NCI-H69 (cell line): ENCODE measurements around the gene SLC6A9.

Source experiments
- DNase-seq: peaks from one replicate; lab custom pipeline; 2025; lab: John Stamatoyannopoulos, UW

The SLC6A9 gene

DNA sequence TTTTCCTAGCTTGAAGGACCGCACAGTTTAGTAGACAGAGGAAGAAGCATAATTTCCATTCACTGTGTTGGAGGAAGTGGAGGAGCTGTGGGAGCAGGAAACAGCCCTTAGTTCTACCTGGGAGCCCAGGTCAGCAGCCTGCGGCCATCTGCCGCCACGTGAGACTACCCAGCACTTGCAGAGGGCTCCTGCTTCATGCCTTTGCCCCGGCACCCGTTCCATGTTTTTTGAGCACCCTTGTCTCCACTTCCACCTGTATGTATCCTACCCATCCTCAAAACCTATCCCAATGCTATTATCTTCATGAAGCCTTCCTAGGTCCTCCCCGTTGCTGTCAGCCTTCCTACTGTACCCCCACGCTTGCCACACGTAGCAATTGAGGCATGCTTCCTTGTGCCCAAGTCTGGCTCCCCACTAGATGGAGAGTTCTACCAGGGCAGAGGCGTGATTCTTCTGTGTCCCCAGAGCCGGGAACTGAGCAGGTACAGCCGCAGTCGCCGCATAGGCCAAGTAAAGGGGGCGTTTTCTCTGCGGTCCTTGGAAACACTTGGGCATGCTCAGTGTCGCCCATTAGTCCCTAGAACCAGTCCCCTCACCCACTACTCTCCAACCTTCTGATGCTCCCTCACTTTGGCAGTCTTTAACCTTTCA lies 1.9 kb downstream of the SLC6A9 start:
- DNase-seq = peak; percentile 69

DNA sequence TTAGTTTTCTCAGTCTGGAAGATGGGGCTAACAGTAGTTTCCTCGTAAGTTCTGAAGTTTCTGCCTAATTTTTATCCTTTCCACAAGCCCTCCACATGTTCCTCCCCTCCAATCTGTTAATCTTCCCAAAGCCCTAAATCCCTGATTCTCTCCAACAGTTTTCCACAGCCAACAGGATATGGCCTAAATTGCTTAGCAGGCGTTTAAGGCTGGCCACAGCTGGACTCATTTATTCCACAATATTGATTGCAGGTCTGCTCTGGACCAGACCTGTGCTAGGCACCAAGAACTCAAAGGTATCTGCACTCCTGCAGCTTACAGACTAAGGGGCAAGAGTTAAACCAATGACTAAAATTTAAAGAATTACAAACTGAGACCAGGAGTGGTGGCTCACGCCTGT lies 3.9 kb downstream of the SLC6A9 start:
- no peak for DNase-seq

DNA sequence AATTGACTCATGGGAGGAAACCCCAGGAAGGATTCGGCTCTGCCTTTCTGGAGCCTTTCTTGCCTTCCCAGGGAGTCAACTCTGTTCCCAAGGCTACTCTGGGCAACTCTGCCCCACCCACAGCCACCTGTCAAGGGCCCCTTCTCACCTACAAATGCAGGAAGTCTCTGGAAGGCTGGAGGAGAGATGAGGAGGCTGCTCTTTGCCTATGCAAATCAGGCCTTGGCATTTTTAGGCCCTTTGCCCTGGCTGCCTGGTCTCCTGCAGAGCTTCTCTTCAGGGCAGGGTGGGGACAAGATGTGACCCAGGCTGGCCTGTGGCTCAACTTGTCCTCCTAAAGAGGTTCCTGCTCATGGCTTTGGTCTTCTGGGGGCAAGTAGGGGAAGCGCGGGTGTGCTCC lies 5.4 kb downstream of the SLC6A9 start:
- DNase-seq = peak; percentile 62

DNA sequence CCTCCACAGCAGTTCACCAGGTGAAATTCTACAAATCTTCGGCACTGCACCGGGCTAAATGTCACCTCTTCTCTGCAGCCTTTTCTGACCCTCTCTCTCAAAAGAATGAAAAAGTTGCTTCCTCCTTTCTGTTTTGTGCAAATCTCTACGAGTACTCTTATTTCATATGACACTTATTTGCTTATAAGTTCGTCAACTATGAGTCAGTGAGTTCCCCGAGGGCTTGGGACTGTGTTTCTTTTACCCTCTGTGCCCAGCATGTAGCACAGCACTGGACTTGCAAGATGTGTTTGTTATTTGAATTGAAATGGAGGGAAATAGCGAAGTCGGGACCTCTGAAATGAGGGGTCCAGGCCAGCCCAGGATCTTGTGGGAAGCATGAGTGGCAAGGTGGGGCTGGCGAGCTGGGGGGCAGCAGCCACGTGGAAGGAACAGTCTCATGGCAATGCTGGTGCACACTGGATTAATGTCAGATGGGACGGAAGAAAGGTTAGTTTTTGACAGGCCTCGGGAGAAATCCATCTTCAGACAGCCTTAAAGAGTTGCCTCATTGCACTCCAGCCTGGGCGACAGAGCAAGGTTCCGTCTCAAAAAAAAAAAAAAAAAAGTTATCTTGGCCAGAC lies 6.2 kb downstream of the SLC6A9 start:
- no peak for DNase-seq

DNA sequence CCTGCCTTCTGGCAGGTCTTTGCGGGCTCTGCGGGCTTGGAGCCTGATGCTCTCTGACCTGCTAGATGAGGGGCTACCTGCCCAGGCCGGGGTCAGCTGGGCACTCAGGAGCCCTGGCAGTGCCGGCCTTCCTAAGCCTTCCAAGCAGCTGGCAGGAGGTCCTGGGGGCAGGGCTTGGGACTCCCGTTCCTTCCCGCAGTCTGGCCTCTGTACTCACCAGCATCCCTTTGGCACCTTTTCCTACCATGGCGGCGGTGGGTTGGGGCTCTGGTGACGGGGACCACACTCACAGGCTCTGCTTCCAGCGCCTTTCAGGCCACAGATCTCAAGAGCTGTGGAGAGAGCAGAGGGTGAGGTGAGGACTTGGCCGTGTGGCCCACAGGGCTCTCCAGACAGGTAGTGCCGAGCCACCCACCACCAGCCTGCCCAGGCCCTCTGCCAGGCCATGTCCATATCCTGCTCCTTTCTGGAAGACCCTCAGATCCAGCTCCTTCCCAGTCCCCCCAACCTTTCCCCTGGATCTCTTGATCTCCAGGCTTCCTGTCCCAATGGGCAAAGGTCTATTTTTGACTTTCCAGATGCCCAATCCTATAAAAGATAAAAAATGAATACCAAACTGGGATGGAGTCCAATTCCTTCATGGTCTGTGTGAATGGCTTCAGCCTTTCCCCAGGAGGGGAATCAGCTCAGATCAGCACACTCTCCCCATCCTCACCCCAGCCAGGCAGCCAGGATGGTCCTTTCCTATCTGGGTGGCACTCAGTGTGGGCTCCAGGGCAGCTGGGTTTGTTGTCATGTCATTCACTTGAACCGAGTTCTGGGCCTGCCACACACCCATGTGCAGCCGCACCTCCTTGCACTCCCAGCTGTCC lies 7.0 kb downstream of the SLC6A9 start:
- DNase-seq = no peak

DNA sequence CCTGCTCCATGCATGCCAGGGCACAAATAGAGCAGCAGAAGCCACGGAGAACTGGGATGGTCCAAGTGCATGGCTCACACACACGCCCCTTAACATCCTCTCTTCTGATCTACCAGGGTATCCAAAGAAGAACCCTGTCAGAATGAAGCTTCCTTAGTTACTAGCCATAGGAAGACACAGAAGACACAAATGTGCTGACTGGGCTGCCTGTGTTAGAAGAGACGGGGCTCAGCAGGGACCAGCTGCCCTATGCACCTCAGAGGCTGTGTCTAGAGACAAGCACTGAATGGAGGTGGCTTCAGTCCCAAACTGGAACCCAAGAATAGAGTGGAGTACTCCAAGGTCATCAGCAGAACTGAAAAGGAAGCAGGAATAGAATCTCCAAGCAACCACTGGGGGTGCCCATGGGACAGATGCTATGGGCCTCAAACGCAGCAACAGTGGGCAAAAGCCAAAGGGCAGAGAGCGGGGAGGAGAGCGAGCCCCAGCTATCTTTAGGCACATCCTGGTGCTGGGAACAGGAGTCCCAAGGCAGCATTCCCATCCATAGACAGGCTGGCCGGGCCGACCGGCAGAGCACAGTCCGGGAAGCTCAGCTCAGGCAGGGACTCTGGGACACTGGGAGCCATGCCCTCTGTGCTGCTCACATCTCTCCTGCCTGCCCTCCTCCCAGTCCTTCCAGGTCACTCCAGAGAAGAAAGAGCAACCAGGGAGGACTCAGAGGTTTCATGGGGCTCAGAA lies 9.5 kb downstream of the SLC6A9 start:
- no peak for DNase-seq

DNA sequence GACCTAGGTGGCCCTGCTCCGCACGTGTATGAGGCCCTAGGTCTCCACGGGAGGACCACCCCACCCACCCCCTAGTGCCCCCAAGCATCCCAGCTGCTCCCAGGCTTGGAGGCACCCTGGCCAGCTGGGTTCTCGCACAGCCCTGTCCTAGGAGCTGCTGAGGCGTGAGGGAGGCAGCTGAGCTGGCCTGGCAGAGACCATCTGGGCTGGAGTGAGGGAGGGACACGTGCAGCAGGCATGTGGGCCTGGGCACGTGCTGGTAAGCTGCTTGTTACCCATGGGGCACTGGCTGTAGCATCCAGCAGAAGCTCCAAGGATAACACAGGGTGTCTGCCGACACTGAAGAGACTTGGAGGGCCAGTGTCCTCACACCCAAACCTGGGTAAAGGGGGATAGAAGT lies 10.1 kb downstream of the SLC6A9 start:
- DNase-seq = no peak

DNA sequence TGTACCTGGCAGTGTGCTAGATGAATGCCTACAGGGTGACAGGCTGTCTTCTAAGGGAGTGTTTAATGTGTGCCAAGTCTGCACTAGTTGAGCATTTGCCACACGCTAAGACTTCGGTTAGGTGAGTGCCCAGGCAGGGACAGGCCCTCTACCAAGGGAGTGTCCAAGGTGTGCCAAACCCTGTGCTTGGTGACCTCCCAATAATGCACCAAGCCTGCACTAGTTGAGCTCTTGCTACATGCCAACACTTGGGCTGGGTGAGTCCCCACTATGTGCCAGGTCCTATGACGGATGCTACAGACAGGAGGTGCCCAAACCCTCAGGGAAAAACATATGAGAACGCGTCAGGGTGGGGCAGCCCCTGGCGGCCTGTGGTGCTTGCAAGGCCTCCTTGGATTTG lies 10.8 kb downstream of the SLC6A9 start:
- DNase-seq = no peak

DNA sequence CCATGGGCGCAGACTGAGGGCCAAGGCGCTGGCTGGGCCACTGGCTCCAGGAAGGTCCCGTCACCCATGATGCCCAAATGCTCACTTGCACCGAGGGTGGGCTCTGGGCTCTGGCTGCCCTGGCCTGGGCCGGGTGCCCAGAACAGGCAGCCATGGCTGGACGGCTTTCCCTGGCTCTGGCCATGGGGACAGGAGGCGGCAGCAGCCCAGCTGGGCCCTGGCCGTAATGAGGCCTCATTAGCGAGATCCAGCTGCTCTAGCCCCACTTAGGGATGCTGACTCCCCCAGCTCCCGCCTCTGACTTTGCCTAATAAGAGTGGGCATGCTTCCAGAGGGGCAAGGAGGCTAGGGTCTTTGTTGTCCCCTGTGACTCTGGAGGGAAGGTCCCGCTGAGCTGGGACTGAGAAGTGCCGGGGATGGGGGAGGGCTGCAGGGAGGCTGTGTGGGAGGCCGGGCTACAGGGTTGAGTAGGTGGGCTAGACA lies 11.8 kb downstream of the SLC6A9 start:
- DNase-seq = no peak

DNA sequence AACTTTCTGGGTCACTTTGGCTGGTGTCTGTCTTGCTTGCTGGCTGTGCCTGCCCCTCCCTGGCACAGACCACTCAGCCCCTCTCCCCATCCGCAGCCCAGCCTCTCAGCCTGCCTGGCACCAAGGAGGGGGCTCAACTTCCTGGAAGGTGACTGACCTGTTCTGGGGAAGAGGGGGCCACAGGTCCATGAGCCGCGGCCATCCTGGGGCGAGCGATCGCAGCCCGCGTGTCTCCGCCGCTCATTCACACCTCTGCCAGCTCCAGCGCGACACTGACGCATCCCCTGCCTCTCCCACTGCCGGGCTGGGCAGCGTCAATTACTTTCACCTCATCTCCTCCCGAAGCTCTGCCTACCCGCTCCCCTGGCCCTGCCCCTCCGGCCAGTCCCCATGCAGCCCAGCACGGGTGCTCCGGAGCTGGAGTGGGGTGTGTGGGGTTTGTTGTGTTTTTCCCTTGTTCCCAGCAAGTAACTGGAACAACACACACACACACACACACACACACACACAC lies 14.3 kb downstream of the SLC6A9 start:
- DNase-seq = no peak

DNA sequence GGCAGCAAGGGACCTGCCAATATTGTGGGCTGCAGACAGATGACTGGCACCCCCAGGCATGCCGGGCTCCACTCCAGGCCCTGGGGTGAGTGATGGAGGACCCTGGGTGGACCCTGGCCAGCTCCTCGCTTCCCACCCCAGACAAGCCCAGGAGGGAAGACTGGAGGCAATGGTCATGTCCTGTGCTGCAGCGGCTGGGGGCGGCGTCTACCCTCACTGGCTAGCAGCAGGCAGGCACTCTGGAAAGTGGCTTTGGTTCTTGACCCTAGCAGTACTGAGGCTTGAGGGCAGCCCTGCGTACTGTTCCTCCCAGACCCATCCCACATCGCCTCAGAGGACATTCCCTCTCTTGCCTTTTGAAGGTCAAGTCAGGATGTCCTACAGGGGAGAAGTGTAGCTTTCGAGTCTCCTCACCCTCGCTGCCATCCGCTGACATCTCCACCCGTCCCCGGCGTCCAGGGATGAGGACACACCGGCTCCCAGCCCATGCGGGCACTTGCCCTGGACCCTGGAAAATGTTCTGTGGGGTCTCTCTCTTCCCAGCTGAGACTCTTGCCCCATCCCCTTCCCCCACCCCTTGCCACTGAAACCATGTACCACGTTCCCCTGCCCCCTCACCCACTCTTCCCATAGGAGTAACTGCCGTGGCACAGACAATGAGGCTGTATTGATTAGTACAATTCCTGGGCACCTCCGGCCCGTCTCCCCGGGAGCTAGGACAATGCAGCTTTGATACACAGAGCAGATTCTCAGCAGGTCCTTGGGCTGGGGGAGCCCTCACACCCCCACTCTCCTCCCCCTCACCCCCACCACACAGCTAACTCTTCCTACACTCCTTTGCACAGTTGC lies 15.0 kb downstream of the SLC6A9 start:
- no peak for DNase-seq

DNA sequence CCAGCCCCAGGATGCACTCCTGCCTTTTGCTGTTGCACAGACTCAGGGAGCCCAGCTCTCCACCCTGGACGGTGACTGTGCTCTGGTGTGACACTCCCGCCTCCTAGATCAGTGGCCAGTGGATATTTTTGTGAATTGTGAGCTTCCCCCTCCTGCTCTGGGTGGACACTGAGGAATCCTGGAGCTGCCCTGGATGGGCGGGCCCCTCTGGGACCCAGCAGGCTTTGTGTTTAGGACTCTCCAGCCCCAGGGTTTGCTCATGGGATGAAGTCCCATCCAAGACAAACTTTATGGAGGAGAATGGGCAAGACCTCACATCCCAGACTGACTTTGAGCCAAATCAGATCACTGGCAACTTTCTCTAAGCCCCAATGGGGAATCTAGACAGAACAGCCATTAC lies 16.1 kb downstream of the SLC6A9 start:
- DNase-seq = no peak

DNA sequence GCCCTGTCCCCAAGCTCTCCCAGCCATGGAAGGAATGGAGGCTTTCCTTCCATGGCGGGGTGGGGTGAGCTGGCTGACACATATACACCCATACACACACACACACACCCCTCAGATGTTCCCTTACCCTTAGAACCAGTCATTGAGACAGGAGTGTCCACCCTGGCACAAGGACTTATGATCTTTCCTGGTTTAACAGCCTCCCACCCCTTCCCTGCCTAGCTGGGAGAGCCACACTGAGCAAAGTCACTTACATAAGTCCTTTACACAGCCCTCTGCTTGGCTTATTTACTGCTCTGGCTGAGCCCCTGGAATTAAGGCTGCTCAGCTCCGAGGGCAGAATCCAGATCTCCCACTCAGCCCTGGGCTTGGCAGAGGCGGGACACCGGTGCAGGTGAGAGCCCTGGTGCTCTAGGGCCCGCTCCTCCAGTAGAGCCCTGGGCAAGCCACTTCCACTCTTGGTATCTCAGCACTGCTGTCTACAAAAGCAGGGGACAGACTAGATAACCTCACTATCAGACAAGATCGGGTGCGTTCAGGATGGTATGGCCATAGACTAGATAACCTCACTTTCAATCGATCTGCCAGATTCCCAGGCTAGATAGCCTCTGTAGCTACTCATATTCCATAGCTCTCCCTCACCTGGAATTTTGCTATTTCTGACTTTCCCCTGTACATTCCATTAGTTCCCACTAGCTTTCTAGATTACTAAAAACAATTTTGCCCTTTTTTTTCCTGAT lies 16.7 kb downstream of the SLC6A9 start:
- DNase-seq = no peak

DNA sequence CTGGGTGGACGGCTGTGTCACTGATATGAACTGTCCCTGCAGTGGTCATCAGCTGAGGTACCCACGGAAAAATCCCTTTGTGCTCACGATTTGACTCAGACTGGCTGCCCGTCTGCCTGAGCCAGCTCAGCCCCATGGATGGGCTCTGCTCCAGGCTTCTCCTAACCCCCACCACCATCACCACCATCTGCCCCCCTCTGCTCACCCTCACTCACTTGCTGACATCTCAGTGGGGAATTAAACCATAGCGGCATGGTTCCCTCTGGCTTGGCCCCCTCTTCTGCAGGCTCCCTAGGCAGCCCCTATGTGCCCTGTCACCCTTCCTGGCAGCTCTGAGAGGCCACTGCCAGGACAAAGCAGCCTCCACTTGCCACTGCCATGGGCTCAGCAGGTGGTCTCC lies 17.3 kb downstream of the SLC6A9 start:
- DNase-seq = no peak

DNA sequence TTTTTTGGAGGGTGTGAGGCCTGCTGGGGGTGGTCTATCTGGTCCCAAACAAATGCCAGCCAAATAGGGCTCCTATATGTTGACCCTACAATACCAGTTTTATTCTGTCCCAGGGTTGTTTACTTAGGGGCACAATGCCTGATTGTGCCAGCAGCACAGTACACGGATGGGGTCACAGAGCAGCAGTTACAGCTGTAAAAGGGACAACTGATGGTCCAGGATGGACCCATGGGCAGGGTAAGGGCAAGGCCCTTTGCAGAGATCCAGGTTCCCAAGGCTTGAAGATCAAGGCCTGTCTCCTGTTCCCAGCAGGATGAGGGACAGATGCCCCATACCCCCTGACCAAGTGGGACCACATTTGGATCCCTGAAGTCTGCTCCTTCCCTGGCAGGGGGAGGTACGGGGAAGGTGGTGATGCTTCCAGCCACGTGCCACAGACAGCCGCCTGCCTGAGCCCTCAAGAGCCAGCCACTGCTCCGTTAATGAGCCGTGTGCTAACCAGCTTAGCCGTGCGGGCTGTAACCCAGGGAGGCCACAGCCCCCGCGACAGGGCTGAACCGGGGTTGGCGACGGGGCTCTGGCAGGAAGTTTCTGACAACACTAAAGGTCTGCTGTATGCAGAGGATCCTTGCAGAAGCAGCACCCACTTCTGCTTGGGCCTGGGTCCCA lies 18.2 kb downstream of the SLC6A9 start:
- DNase-seq = no peak

DNA sequence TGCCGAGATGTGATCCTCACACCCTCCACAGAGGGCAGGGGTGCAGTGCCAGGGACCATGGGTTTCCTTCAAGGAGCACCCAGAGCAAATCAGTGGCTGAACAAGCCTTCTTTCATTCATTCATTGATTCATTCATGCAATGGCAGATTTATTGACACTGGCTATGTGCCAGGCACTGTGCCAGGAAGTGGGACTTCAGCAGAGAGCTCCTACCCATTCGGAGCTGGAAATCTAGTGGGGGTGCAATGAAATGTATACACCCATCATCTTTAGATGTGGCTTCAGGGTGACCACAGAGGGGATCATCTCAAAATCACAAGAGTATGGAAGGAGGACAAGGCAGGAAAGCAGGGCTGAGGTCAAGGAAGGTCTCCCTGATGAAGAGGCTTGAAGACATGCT lies 18.9 kb downstream of the SLC6A9 start:
- DNase-seq = peak; percentile 41

DNA sequence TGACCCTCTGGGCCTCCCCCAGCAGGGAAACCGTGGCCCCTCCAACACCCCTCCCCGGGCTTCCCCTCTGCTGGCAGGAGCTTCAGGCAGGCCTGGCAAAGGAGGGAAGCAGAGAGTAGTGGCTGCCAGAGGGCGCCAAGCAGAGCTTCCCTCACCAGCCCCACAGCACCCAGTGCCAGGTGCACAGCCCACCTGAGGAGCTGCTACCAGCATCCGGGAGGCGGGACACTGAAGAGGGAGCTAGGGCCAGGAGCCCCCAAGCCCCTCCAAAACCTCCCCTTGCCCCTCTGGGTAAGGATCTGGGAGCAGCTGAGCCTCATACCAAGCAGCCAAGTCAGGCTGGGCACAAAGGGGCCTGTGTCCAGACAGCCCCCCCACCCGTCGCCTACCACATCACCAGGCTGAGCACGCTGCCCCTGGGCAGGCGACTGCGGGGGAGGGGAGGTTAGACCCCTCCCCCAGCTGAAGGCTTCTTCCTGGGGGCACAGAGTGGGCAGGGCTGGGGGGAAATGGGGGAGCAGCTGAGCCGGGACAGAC lies 20.3 kb downstream of the SLC6A9 start:
- no peak for DNase-seq

DNA sequence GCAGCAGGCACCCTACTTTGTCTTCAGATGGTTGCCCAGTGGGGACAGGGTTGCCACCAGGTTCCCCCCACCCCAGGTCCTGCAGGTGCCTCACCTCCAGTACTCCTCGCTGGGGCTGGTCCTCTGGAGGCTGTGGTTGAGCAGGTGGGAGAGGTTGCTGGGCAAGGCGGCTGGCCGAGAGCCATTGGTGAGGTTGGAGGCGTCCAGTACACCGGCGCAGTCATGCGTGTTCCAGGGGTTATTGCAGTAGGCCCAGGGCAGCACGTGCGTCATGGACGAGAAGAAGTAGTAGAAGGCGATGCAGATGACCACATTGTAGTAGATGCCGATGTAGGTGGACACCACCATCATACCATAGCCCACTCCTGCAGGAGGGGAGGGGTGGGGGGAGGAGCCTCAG lies 23.0 kb downstream of the SLC6A9 start:
- DNase-seq = no peak

DNA sequence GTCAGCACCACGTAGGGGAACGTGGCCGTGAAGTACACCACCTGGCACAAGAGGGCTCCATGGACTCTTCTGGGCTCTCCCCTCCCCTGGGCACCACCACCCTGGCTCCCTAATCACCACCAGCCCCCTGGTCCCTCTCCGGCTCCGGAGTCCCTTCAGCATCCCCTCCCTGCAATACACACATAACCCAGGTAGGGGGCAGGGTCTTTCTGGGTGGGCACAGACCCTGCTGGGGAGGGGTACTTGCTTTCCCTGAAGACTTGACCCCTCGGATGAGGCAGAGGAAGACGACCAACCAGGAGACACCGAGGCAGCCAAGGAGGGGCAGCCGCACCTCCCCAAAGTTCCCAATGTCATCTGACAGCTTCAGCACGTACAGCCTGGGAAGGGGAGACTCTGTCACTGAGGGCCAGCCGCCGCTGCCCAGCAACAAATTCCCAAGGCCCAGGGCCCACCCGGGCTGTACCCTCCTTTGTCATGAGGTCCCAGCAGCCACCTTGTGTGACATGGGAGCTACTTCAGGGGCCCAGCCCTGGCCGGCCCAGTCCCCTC lies 28.6 kb downstream of the SLC6A9 start:
- DNase-seq = no peak
